GM12878 (cell line): ENCODE data around the gene CCDC18. TPM values are rescaled to one million over a fixed set of nuclear protein-coding genes. Genes with fewer than 3 reads are reported as not detected.

Experiments
- ATAC-seq: fragments of 200-7000 bp; cut with Tn5 transposase; 3 replicates; pipeline ENCODE4 v1.9.1; 2020; ENCODE audit warnings: mild to moderate bottlenecking, moderate library complexity
- BruUV-seq: library from RNA; stranded (reverse); fragments of 400-500 nt; replicated peaks from 2 replicates; lab custom pipeline; 2021; lab: Mats Ljungman, UMichigan
- CTCF ChIA-PET: fragments of 300-600 bp; sonication (Branson Sonifier 250); formaldehyde crosslinking; extraction: SDS; loops from one replicate; lab custom pipeline; 2021; ENCODE audit warnings: inconsistent platforms; lab: Yijun Ruan, JAX
- POLR2A ChIA-PET: fragments of 350-600 bp; formaldehyde crosslinking; extraction: SDS; loops from one replicate; lab custom pipeline; 2021; ENCODE audit warnings: inconsistent platforms; lab: Charles Lee
- RAD21 ChIA-PET: fragments of 300-600 bp; sonication (Branson Sonifier 250); formaldehyde crosslinking; loops from one replicate; lab custom pipeline; 2023; ENCODE audit warnings: antibody characterized with exemption; ENCODE audit not compliant: unreplicated experiment; lab: Charles Lee
- SMC1A ChIA-PET: fragments of 300-600 bp; sonication (Branson Sonifier 250); formaldehyde crosslinking; loops from one replicate; lab custom pipeline; 2023; ENCODE audit not compliant: unreplicated experiment, uncharacterized antibody; lab: Charles Lee
- DNase-seq: peaks from one replicate; pipeline ENCODE4 v3.0.0-alpha.2; 2011; ENCODE audit warnings: low read depth, low spot score
- FAIRE-seq: peaks from 3 replicates; lab custom pipeline; 2011; peaks lifted over from hg19 to GRCh38; lab: Jason Lieb, UNC
- H2AFZ ChIP-seq: 2 replicates; pipeline ENCODE4 v1.6.0; 2011; ENCODE audit warnings: low read depth, low read length, control low read depth; ENCODE audit not compliant: control insufficient read depth
- H3K27ac ChIP-seq: 2 replicates; pipeline ENCODE4 v1.5.1; 2011; ENCODE audit warnings: control low read depth; ENCODE audit not compliant: control insufficient read depth, insufficient read depth
- H3K27me3 ChIP-seq, 2 experiments: replicated peaks in 1 of 2; 2 replicates each; pipeline versions ENCODE4 v1.6.0 to v1.6.1; 2011; ENCODE audit warnings: low read length in 1 of 2; ENCODE audit not compliant: control insufficient read depth in 2 of 2, insufficient read depth in 2 of 2
- H3K36me3 ChIP-seq, 2 experiments: 2 replicates each; pipeline ENCODE4 v1.5.1; 2011; ENCODE audit warnings: low read length in 1 of 2; ENCODE audit not compliant: control insufficient read depth in 2 of 2, insufficient read depth in 2 of 2
- H3K4me1 ChIP-seq: 2 replicates; pipeline ENCODE4 v1.6.1; 2011; ENCODE audit warnings: mild to moderate bottlenecking, low read length, moderate library complexity, mixed read lengths; ENCODE audit not compliant: control insufficient read depth, insufficient read depth
- H3K4me2 ChIP-seq: 2 replicates; pipeline ENCODE4 v1.6.0; 2011; ENCODE audit warnings: control low read depth; ENCODE audit not compliant: control insufficient read depth, insufficient read depth
- H3K4me3 ChIP-seq: fragments of 200-600 bp; sonication (generic); 2 replicates; pipeline ENCODE4 v1.5.1; 2016
- H3K79me2 ChIP-seq: 2 replicates; pipeline ENCODE4 v1.6.0; 2011; ENCODE audit warnings: low read length; ENCODE audit not compliant: control insufficient read depth, insufficient read depth
- H3K9ac ChIP-seq: 2 replicates; pipeline ENCODE4 v1.8.0; 2011; ENCODE audit warnings: low read length, control low read depth, mixed read lengths; ENCODE audit not compliant: control insufficient read depth, insufficient read depth
- H3K9me3 ChIP-seq: replicated peaks from 3 replicates; pipeline ENCODE4 v1.5.1; 2011; ENCODE audit warnings: mild to moderate bottlenecking, low read length; ENCODE audit not compliant: control insufficient read depth, insufficient read depth
- H4K20me1 ChIP-seq: 2 replicates; pipeline ENCODE4 v1.6.0; 2011; ENCODE audit not compliant: control insufficient read depth, insufficient read depth
- CHD1 ChIP-seq: IDR thresholded peaks from 2 replicates; pipeline ENCODE4 v1.6.1; 2012; ENCODE audit warnings: low read depth, low read length, improper control_type of control experiment
- CHD2 ChIP-seq: IDR thresholded peaks from 2 replicates; pipeline ENCODE4 v1.6.1; 2011; ENCODE audit warnings: low read depth, low read length, improper control_type of control experiment, borderline replicate concordance
- IRF4 ChIP-seq: IDR thresholded peaks from 2 replicates; pipeline ENCODE4 v1.6.1; 2011; ENCODE audit warnings: low read depth, low read length
- NBN ChIP-seq: fragments of 450-650 bp; IDR thresholded peaks from 2 replicates; pipeline ENCODE4 v1.6.1; 2016
- NFIC ChIP-seq: IDR thresholded peaks from 2 replicates; pipeline ENCODE4 v1.6.1; 2012; ENCODE audit warnings: low read depth, mild to moderate bottlenecking, inconsistent platforms, low read length, moderate library complexity
- NFYB ChIP-seq: IDR thresholded peaks from 2 replicates; pipeline ENCODE4 v1.6.1; 2011; ENCODE audit warnings: low read depth, mild to moderate bottlenecking, low read length, improper control_type of control experiment, moderate library complexity; ENCODE audit not compliant: insufficient read depth
- NR2F1 ChIP-seq: fragments of 450-650 bp; conservative IDR thresholded peaks from 2 replicates; pipeline ENCODE4 v1.6.1; 2017; ENCODE audit warnings: mild to moderate bottlenecking
- SRF ChIP-seq, 2 experiments: IDR thresholded peaks; 2 replicates each; pipeline ENCODE4 v1.6.1; 2011; ENCODE audit warnings: low read depth in 2 of 2, low read length in 2 of 2, mild to moderate bottlenecking in 1 of 2, moderate library complexity in 1 of 2
- SUPT20H ChIP-seq: IDR thresholded peaks from 2 replicates; pipeline ENCODE4 v1.6.1; 2011; ENCODE audit warnings: low read depth, mild to moderate bottlenecking, low read length, moderate library complexity, borderline replicate concordance; ENCODE audit not compliant: control insufficient read depth
- SUZ12 ChIP-seq: fragments of 200-600 bp; sonication (generic); IDR thresholded peaks from one replicate; pipeline ENCODE4 v1.6.1; 2018; ENCODE audit warnings: antibody characterized with exemption, mild to moderate bottlenecking; ENCODE audit not compliant: unreplicated experiment
- TCF12 ChIP-seq: IDR thresholded peaks from 2 replicates; pipeline ENCODE4 v1.6.1; 2011; ENCODE audit warnings: low read depth, mild to moderate bottlenecking, low read length
- ZNF217 ChIP-seq: fragments of 450-650 bp; IDR thresholded peaks from 2 replicates; pipeline ENCODE4 v1.6.1; 2017; ENCODE audit warnings: antibody characterized with exemption, mild to moderate bottlenecking
- WGBS: methylation state at CpG from one replicate; pipeline ENCODE4 v1.1.6; 2016; ENCODE audit warnings: low lambda C conversion rate; ENCODE audit not compliant: insufficient replicate concordance, insufficient coverage; ENCODE audit errors: missing lambda C conversion rate; 5-methylcytosine and 5-hydroxymethylcytosine counted together
- in situ Hi-C: fragments of 300-500 bp; cut with MboI; formaldehyde crosslinking; loops from 9 replicates; pipeline ENCODE4 v1.14.3; 2018; ENCODE audit warnings: mixed read lengths
- intact Hi-C: fragments of 100-400 bp; cut with micrococcal nuclease; formaldehyde crosslinking; loops from one replicate; pipeline ENCODE4 v1.14.2; 2022; ENCODE audit not compliant: unreplicated experiment
- polyA plus RNA-seq, 11 experiments: library from polyadenylated mRNA; depleted of rRNA in 4 of 11; unstranded in 6 of 11; stranded (reverse) in 5 of 11; fragments of >200 nt; fragmentation: Nextera tagmentation in 4 of 11; fragmentation: Illumina TruSeq in 1 of 11; extraction: Ambion mirVana in 4 of 11; extraction: Trizol in 1 of 11; gene quantifications; 1 replicate in 1 of 11; 2 replicates in 10 of 11; pipeline versions ENCODE4 v1.2.1 to v1.2.3, GENCODE V29; 2011 to 2016; ENCODE audit warnings: inconsistent platforms in 2 of 11, missing spikeins in 2 of 11, low read depth in 1 of 11
- total RNA-seq, 4 experiments: library from RNA; depleted of rRNA in 3 of 4; stranded (reverse); fragments of >200 nt in 3 of 4; fragmentation: Illumina TruSeq in 1 of 4; extraction: Trizol in 1 of 4; gene quantifications; 2 replicates each; pipeline versions ENCODE4 v1.2.1 to v1.2.3, GENCODE V29; 2013 to 2021
- TF ChIP-seq, protein P1 (sequence below): fragments of 450-650 bp; IDR thresholded peaks from 2 replicates; pipeline ENCODE4 v1.6.1; 2018; ENCODE audit warnings: mild to moderate bottlenecking, low read depth, moderate library complexity; ENCODE audit not compliant: partially characterized antibody
- TF ChIP-seq, protein P2 (sequence below): fragments of 450-650 bp; IDR thresholded peaks from 2 replicates; pipeline ENCODE4 v1.6.1; 2016; ENCODE audit warnings: mild to moderate bottlenecking
- TF ChIP-seq, protein P3 (sequence below): IDR thresholded peaks from 2 replicates; pipeline ENCODE4 v1.6.1; 2012; ENCODE audit warnings: low read depth, low read length, improper control_type of control experiment
- TF ChIP-seq, protein P4 (sequence below): fragments of 450-650 bp; IDR thresholded peaks from 2 replicates; pipeline ENCODE4 v1.6.1; 2017; ENCODE audit warnings: borderline replicate concordance

CCDC18 gene
- total and polyA plus RNA-seq, 10 of the 15 experiments (the other 5 are each of a cell fraction or from before 2014, with no cell fraction given): 15.6 to 34.9 (median 19.5) TPM

DNA sequence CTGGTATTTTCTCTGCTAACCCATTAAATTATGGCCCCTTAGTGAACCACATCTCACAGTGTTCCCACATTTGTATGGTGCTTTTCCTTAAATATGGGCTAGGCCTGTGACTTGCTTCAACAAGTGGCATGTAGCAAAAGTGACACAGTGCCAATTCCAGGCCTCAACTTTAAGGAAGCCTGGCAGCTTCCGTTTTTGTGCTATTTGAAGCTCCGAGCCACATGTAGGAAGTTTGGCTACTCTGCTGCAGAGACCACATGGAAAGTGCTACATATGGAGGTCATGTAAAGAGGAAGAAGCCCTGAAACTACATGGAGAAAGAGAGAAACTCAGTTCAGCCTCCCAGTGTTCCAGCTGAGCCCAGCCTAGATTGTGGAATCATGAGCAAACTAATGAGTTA is 136.7 kb downstream of the CCDC18 start (continued):
- TF ChIP-seq, protein P1, sequence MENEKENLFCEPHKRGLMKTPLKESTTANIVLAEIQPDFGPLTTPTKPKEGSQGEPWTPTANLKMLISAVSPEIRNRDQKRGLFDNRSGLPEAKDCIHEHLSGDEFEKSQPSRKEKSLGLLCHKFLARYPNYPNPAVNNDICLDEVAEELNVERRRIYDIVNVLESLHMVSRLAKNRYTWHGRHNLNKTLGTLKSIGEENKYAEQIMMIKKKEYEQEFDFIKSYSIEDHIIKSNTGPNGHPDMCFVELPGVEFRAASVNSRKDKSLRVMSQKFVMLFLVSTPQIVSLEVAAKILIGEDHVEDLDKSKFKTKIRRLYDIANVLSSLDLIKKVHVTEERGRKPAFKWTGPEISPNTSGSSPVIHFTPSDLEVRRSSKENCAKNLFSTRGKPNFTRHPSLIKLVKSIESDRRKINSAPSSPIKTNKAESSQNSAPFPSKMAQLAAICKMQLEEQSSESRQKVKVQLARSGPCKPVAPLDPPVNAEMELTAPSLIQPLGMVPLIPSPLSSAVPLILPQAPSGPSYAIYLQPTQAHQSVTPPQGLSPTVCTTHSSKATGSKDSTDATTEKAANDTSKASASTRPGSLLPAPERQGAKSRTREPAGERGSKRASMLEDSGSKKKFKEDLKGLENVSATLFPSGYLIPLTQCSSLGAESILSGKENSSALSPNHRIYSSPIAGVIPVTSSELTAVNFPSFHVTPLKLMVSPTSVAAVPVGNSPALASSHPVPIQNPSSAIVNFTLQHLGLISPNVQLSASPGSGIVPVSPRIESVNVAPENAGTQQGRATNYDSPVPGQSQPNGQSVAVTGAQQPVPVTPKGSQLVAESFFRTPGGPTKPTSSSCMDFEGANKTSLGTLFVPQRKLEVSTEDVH: no peak
- TF ChIP-seq, protein P2, sequence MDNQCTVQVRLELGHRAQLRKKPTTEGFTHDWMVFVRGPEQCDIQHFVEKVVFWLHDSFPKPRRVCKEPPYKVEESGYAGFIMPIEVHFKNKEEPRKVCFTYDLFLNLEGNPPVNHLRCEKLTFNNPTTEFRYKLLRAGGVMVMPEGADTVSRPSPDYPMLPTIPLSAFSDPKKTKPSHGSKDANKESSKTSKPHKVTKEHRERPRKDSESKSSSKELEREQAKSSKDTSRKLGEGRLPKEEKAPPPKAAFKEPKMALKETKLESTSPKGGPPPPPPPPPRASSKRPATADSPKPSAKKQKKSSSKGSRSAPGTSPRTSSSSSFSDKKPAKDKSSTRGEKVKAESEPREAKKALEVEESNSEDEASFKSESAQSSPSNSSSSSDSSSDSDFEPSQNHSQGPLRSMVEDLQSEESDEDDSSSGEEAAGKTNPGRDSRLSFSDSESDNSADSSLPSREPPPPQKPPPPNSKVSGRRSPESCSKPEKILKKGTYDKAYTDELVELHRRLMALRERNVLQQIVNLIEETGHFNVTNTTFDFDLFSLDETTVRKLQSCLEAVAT: no peak
- TF ChIP-seq CHD2 (no peak), IRF4 (no peak), SUPT20H (no peak)

DNA sequence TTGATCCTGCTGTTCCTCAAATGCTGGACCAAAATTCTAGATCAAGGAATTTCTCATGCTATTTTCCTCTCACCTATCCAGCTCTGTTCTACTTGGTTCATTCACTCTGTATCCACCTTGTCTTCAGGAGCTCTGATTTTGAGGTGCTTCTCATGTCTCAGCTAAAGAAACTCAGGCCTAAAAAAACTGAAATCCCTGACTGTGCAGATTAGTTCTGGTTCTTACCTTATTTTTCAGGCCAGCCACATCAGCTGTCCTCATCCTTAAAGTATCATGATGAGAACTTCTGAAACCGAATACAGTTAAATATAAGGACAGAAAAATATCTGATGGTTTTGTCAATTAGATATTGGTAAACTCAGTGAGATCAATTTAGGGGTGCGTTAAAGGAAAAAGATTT is 137.4 kb downstream of the CCDC18 start:
- DNase-seq: no peak
- ATAC-seq: no peak
- Histone ChIP-seq H3K27me3 (no peaks in the 10 kb centered on the region), H2AFZ (no peak overlapping the region), H3K4me1 (no peaks in the 10 kb centered on the region), H4K20me1 (no peaks in the 10 kb centered on the region), H3K9me3 (no peaks in the 10 kb centered on the region), H3K36me3 (no peaks in the 10 kb centered on the region), H3K9ac (no peak overlapping the region), H3K27ac (no peak overlapping the region), H3K4me3 (no peak overlapping the region), H3K79me2 (no peaks in the 10 kb centered on the region), H3K4me2 (no peak overlapping the region)
- FAIRE-seq: no peak
- ChIA-PET POLR2A (no interaction called here), SMC1A (interaction anchor here (0.6 kb wide), 1 partner anchor 11 kb away, joined by 3 read pairs; no protein-coding TSS in a partner anchor), CTCF (interaction anchor here (1.1 kb wide), 1 partner anchor 238 kb away, joined by 3 read pairs; no protein-coding TSS in a partner anchor), RAD21 (no interaction called here)
- WGBS: 96% methylated on average over 2 of the region's 2 CpGs
- in situ Hi-C loops (no loop called here), intact Hi-C loops (no loop called here)
- no TSS peak for BruUV-seq
- TF ChIP-seq SRF (IDR thresholded peaks at IDR 0.05; ENCODE audit: low read depth in 2 of 2, low read length in 2 of 2) (no peak), SUZ12 (no peak), NFIC (no peak), NFYB (no peak), TCF12 (no peak), NR2F1 (no peak), CHD1 (no peak), NBN (no peak), ZNF217 (no peak)
- TF ChIP-seq, protein P3, sequence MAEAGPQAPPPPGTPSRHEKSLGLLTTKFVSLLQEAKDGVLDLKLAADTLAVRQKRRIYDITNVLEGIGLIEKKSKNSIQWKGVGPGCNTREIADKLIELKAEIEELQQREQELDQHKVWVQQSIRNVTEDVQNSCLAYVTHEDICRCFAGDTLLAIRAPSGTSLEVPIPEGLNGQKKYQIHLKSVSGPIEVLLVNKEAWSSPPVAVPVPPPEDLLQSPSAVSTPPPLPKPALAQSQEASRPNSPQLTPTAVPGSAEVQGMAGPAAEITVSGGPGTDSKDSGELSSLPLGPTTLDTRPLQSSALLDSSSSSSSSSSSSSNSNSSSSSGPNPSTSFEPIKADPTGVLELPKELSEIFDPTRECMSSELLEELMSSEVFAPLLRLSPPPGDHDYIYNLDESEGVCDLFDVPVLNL: no peak
- TF ChIP-seq, protein P4, sequence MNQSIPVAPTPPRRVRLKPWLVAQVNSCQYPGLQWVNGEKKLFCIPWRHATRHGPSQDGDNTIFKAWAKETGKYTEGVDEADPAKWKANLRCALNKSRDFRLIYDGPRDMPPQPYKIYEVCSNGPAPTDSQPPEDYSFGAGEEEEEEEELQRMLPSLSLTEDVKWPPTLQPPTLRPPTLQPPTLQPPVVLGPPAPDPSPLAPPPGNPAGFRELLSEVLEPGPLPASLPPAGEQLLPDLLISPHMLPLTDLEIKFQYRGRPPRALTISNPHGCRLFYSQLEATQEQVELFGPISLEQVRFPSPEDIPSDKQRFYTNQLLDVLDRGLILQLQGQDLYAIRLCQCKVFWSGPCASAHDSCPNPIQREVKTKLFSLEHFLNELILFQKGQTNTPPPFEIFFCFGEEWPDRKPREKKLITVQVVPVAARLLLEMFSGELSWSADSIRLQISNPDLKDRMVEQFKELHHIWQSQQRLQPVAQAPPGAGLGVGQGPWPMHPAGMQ: no peak
